Natural killer cell (primary cell): Measurements from ENCODE around the gene AK3. TPM values are rescaled to one million over a fixed set of nuclear protein-coding genes. Genes with fewer than 3 reads are reported as not detected.

ENCODE experiments used
- ATAC-seq, 3 donors: fragments of 150-1000 bp in 2 of 3; fragments of 200-7000 bp in 1 of 3; cut with Tn5 transposase; 1 replicate in 1 of 3; 2 replicates in 2 of 3; pipeline ENCODE4 v1.10.0; 2021; ENCODE audit warnings: mild to moderate bottlenecking in 2 of 3, moderate library complexity in 2 of 3
- DNase-seq, 2 donors: peaks; one replicate each; pipeline versions ENCODE4 v3.0.0 to v3.0.0-alpha.2; 2013 to 2021; ENCODE audit warnings: mixed read lengths in 1 of 2
- H3K27ac ChIP-seq: one replicate; pipeline ENCODE4 v1.5.1; 2013; ENCODE audit warnings: mild to moderate bottlenecking, low read length
- H3K27me3 ChIP-seq: one replicate; pipeline ENCODE4 v1.6.1; 2013; ENCODE audit warnings: low read length; ENCODE audit not compliant: control insufficient read depth, insufficient read depth
- H3K36me3 ChIP-seq: one replicate; pipeline ENCODE4 v1.6.1; 2013; ENCODE audit warnings: low read length; ENCODE audit not compliant: control insufficient read depth, insufficient read depth
- H3K4me1 ChIP-seq: one replicate; pipeline ENCODE4 v1.6.1; 2013; ENCODE audit warnings: low read length; ENCODE audit not compliant: control insufficient read depth, insufficient read depth
- H3K4me3 ChIP-seq: one replicate; pipeline ENCODE4 v1.5.1; 2013; ENCODE audit warnings: low read length
- H3K9me3 ChIP-seq: one replicate; pipeline ENCODE4 v1.6.1; 2013; ENCODE audit warnings: low read length; ENCODE audit not compliant: control insufficient read depth, insufficient read depth
- H3K27ac Mint-ChIP-seq, 2 donors: one replicate each; pipeline ENCODE4 v1.8.0; 2022; ENCODE audit warnings: mild to moderate bottlenecking in 2 of 2, mixed read lengths in 2 of 2, moderate library complexity in 1 of 2
- H3K27me3 Mint-ChIP-seq, 2 donors: one replicate each; pipeline ENCODE4 v1.8.0; 2022; ENCODE audit warnings: low read depth in 2 of 2, mixed read lengths in 2 of 2
- H3K36me3 Mint-ChIP-seq: one replicate; pipeline ENCODE4 v1.8.0; 2022; ENCODE audit warnings: mixed read lengths
- H3K4me1 Mint-ChIP-seq, 2 donors: one replicate each; pipeline ENCODE4 v1.8.0; 2022; ENCODE audit warnings: mixed read lengths in 2 of 2
- H3K4me3 Mint-ChIP-seq: one replicate; pipeline ENCODE4 v1.8.0; 2022; ENCODE audit warnings: mild to moderate bottlenecking, moderate library complexity, mixed read lengths
- H3K9me3 Mint-ChIP-seq, 2 donors: one replicate each; pipeline ENCODE4 v1.8.0; 2022; ENCODE audit warnings: mixed read lengths in 2 of 2
- WGBS: methylation state at CpG from one replicate; pipeline ENCODE4 v1.1.7; 2013; ENCODE audit warnings: missing lambda C conversion rate; ENCODE audit not compliant: insufficient coverage; 5-methylcytosine and 5-hydroxymethylcytosine counted together
- intact Hi-C: fragments of 100-400 bp; cut with micrococcal nuclease; formaldehyde crosslinking; loops from one replicate; pipeline ENCODE4 v1.14.2; 2022
- total RNA-seq, 4 donors: library from RNA; stranded (reverse); fragments of 120-200 nt in 1 of 4; gene quantifications; one replicate each; pipeline versions ENCODE4 v1.2.3 to v1.2.4, GENCODE V29; 2013 to 2022
- TF ChIP-seq, protein P1 (sequence below): fragments of 200-600 bp; IDR thresholded peaks from one replicate; pipeline ENCODE4 v1.8.0; 2022; ENCODE audit warnings: antibody characterized with exemption

AK3 gene
- total RNA-seq, 3 donors from 2014 or later (not counting 1 experiment from before 2014, with no cell fraction given) = 18.6 to 23.1 (median 21.0) TPM

DNA sequence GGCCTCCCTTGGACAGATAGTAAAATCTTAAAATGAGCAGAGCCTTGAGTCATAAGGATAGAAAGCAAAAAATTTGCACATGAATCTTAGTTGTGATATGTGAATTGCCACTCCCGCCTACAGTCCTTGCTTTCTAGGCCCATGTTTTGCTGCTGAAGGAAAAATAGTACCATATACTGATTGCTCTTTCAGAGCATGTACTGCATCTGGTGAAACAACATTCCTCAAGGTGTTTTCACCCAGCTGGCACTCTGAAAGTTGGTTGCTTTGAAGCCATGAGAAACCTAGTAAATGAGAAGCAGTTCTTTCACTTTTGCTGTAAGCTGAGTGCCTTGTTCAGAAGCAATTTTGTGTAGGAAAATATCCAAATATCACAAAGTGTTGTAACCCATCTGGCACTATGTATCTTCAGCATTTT, 51.3 kb downstream of the AK3 start:
- H3K27ac Mint-ChIP-seq = no peak overlapping the region
- peaks cover 39% of the 10 kb centered on the region for H3K36me3 ChIP-seq
- H3K36me3 Mint-ChIP-seq = no peaks in the 10 kb centered on the region

DNA sequence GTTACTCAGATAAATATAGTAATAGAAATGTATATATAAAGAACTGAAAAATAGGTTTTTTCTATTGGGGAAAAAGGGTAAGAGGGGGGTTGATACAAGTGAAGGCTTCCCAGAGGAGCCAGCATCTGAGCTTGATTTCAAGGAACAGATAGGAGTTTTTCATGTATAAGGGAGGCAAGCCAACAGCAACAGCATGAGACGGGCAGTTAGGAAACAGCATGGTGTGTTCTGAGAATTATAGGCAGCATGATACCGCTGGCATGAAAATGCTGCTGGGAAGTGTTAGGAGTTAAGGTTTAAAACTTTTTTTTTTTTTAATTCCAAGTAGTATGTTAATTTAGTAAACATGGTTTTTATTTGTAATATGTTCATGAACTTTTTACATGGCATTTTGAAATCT, 52.0 kb downstream of the AK3 start:
- TF ChIP-seq, protein P1, sequence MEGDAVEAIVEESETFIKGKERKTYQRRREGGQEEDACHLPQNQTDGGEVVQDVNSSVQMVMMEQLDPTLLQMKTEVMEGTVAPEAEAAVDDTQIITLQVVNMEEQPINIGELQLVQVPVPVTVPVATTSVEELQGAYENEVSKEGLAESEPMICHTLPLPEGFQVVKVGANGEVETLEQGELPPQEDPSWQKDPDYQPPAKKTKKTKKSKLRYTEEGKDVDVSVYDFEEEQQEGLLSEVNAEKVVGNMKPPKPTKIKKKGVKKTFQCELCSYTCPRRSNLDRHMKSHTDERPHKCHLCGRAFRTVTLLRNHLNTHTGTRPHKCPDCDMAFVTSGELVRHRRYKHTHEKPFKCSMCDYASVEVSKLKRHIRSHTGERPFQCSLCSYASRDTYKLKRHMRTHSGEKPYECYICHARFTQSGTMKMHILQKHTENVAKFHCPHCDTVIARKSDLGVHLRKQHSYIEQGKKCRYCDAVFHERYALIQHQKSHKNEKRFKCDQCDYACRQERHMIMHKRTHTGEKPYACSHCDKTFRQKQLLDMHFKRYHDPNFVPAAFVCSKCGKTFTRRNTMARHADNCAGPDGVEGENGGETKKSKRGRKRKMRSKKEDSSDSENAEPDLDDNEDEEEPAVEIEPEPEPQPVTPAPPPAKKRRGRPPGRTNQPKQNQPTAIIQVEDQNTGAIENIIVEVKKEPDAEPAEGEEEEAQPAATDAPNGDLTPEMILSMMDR = no peak
- Histone ChIP-seq H3K9me3 (no peaks in the 10 kb centered on the region), H3K4me1 (no peaks in the 10 kb centered on the region), H3K4me3 (no peak overlapping the region), H3K36me3 (peaks cover 38% of the 10 kb centered on the region), H3K27ac (no peak overlapping the region), H3K27me3 (no peaks in the 10 kb centered on the region)
- no peaks in the 10 kb centered on the region for H3K9me3 Mint-ChIP-seq
- H3K4me1 Mint-ChIP-seq = peaks cover 18 to 23% of the 10 kb centered on the region in 2 donors
- no peaks in the 10 kb centered on the region for H3K27me3 Mint-ChIP-seq
- H3K27ac Mint-ChIP-seq = no peak overlapping the region
- DNase-seq = no peak
- no peaks in the 10 kb centered on the region for H3K36me3 Mint-ChIP-seq
- WGBS = 94% methylated on average over 2 of the region's 2 CpGs
- H3K4me3 Mint-ChIP-seq = no peak overlapping the region
- intact Hi-C loops = no loop called here
- no peak for ATAC-seq

More for the DNA sequence above, 51.3 kb downstream of the AK3 start:
- no peaks in the 10 kb centered on the region for H3K9me3 Mint-ChIP-seq
- H3K4me3 Mint-ChIP-seq = no peak overlapping the region
- TF ChIP-seq, protein P1 = no peak
- H3K9me3 ChIP-seq = no peaks in the 10 kb centered on the region
- H3K4me1 Mint-ChIP-seq = peaks cover 13 to 18% of the 10 kb centered on the region in 2 donors
- no peaks in the 10 kb centered on the region for H3K27me3 Mint-ChIP-seq
- DNase-seq = no peak
- no peaks in the 10 kb centered on the region for H3K27me3 ChIP-seq
- no peak overlapping the region for H3K4me3 ChIP-seq
- H3K4me1 ChIP-seq = no peaks in the 10 kb centered on the region
- 71% methylated on average over 1 of the region's 1 CpG for WGBS
- no peak for ATAC-seq
- H3K27ac ChIP-seq = no peak overlapping the region
- intact Hi-C loops = no loop called here

DNA sequence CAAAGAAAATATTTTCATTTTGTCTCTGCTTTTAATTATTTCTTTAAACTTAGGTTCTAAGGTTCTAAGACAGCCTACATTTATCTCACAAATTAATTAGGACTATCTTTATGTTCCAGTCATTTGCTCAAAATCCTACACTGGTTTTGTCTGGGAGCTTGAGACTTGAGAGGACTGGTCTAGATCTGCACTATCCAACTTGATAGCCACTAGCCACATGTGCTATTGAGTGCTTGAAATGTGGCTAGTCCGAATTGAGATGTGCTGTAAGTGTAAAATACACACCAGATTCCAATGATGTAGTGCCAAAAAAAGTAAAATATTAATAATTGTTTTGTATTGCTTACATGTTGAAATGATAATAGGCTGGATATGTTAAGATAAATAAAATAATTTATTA, 54.4 kb downstream of the AK3 start:
- H3K27ac Mint-ChIP-seq = no peak overlapping the region
- no peak overlapping the region for H3K4me3 ChIP-seq
- TF ChIP-seq, protein P1 = no peak
- peaks cover 26% of the 10 kb centered on the region in 2 donors for H3K4me1 Mint-ChIP-seq
- ATAC-seq (no peak), DNase-seq (no peak)
- no peaks in the 10 kb centered on the region for H3K27me3 Mint-ChIP-seq
- H3K4me1 ChIP-seq = no peaks in the 10 kb centered on the region
- no peaks in the 10 kb centered on the region for H3K9me3 ChIP-seq
- H3K27ac ChIP-seq = no peak overlapping the region
- peaks cover 36% of the 10 kb centered on the region for H3K36me3 ChIP-seq
- intact Hi-C loops = no loop called here
- H3K36me3 Mint-ChIP-seq = no peaks in the 10 kb centered on the region
- H3K9me3 Mint-ChIP-seq = no peaks in the 10 kb centered on the region
- WGBS = 100% methylated on average over 1 of the region's 1 CpG
- H3K4me3 Mint-ChIP-seq = no peak overlapping the region
- no peaks in the 10 kb centered on the region for H3K27me3 ChIP-seq

DNA sequence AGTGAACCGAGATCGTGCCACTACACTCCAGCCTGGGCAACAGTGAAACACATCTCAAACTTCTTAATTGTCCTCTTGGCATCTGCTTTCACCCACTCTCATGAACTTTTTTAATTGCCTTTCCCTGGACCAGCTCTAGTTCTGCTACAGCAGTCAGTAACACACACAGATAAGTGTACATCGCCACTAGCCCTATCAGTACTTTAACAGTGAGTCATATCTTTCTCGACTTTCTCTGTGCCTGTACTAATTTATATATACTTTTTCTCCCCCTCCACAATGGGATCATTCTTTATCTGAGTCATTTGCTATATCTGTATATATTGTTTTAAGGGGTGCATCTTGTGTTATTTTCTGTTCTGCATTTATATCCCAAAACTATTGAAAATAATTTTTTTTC, 54.9 kb downstream of the AK3 start:
- H3K4me1 Mint-ChIP-seq = peaks cover 22 to 26% of the 10 kb centered on the region in 2 donors
- no peaks in the 10 kb centered on the region for H3K27me3 ChIP-seq
- no peak overlapping the region for H3K27ac Mint-ChIP-seq
- H3K27me3 Mint-ChIP-seq = no peaks in the 10 kb centered on the region
- H3K36me3 ChIP-seq = peaks cover 32% of the 10 kb centered on the region
- intact Hi-C loops = no loop called here
- H3K27ac ChIP-seq = no peak overlapping the region
- DNase-seq (no peak), ATAC-seq (no peak)
- H3K9me3 ChIP-seq = no peaks in the 10 kb centered on the region
- H3K4me1 ChIP-seq = peaks cover 4% of the 10 kb centered on the region
- H3K36me3 Mint-ChIP-seq = no peaks in the 10 kb centered on the region
- H3K9me3 Mint-ChIP-seq = no peaks in the 10 kb centered on the region
- no peak overlapping the region for H3K4me3 ChIP-seq
- 90% methylated on average over 3 of the region's 4 CpGs for whole genome bisulfite sequencing
- no peak overlapping the region for H3K4me3 Mint-ChIP-seq
- TF ChIP-seq, protein P1 = no peak
